SU-DHL-6 (cell line): ENCODE results near the gene SRF.

Experiments used
- H2AFZ ChIP-seq: fragments of 200-600 bp; sonication (generic); 2 replicates; pipeline ENCODE4 v1.6.1; 2014; ENCODE audit warnings: low read depth, mild to moderate bottlenecking, moderate library complexity, mixed read lengths, antibody characterized with exemption, low read length; ENCODE audit not compliant: severe bottlenecking
- H3F3A ChIP-seq: fragments of 200-600 bp; shearing (Covaris generic); 2 replicates; pipeline ENCODE4 v1.6.0; 2016; ENCODE audit warnings: antibody characterized with exemption, mild to moderate bottlenecking; ENCODE audit not compliant: insufficient read depth
- H3K27ac ChIP-seq: fragments of 200-600 bp; sonication (generic); 2 replicates; pipeline ENCODE4 v1.5.1; 2016; ENCODE audit warnings: low read depth, mild to moderate bottlenecking, low read length, moderate library complexity, mixed read lengths
- H3K27me3 ChIP-seq: fragments of 200-600 bp; sonication (generic), shearing (Covaris generic); 2 replicates; pipeline ENCODE4 v1.6.0; 2014; ENCODE audit warnings: mild to moderate bottlenecking, low read length
- H3K36me3 ChIP-seq: fragments of 200-600 bp; sonication (generic); 2 replicates; pipeline ENCODE4 v1.6.1; 2014; ENCODE audit warnings: mild to moderate bottlenecking, low read length, mixed read lengths
- H3K4me2 ChIP-seq: fragments of 300-600, 200-600 bp; shearing (Covaris generic), sonication (generic); 2 replicates; pipeline ENCODE4 v1.6.0; 2014; ENCODE audit warnings: low read length, low read depth, mild to moderate bottlenecking; ENCODE audit not compliant: poor library complexity, severe bottlenecking
- H3K4me3 ChIP-seq: fragments of 200-600 bp; sonication (generic); 2 replicates; pipeline ENCODE4 v1.5.1; 2014; ENCODE audit warnings: antibody characterized with exemption, low read length, mild to moderate bottlenecking, mixed read lengths; ENCODE audit not compliant: insufficient read depth, poor library complexity, severe bottlenecking
- H3K79me2 ChIP-seq: fragments of 200-600 bp; sonication (generic); 2 replicates; pipeline ENCODE4 v1.6.1; 2014; ENCODE audit warnings: mild to moderate bottlenecking, low read length, moderate library complexity; ENCODE audit not compliant: insufficient read depth
- H3K9ac ChIP-seq: fragments of 200-600 bp; sonication (generic); 2 replicates; pipeline ENCODE4 v1.7.0; 2014; ENCODE audit warnings: mild to moderate bottlenecking, low read length
- H3K9me2 ChIP-seq: fragments of 200-600 bp; sonication (generic); replicated peaks from 2 replicates; pipeline ENCODE4 v1.6.1; 2014; ENCODE audit warnings: low read length; ENCODE audit not compliant: insufficient read depth
- H3K9me3 ChIP-seq: fragments of 200-600 bp; sonication (generic); 2 replicates; pipeline ENCODE4 v1.6.1; 2014; ENCODE audit warnings: low read length, mixed read lengths; ENCODE audit not compliant: insufficient read depth
- H4K20me1 ChIP-seq: fragments of 200-600 bp; sonication (generic); 2 replicates; pipeline ENCODE4 v1.6.1; 2014; ENCODE audit warnings: low read depth, mild to moderate bottlenecking, antibody characterized with exemption, low read length, moderate library complexity, mixed read lengths
- CTCF ChIP-seq: fragments of 200-600 bp; sonication (generic); IDR thresholded peaks from one replicate; pipeline ENCODE4 v1.5.1; 2017; ENCODE audit warnings: antibody characterized with exemption, mild to moderate bottlenecking, low read length, moderate library complexity; ENCODE audit not compliant: insufficient read depth, poor library complexity, severe bottlenecking
- EZH2phosphoT487 ChIP-seq: fragments of 200-600 bp; sonication (generic), shearing (Covaris generic); conservative IDR thresholded peaks from 2 replicates; pipeline ENCODE4 v1.6.1; 2018; ENCODE audit warnings: mild to moderate bottlenecking, antibody characterized with exemption, low read length, moderate library complexity, mixed read lengths

Gene SRF

GRCh38 chr6:43124481-43124880 lies 46.6 kb upstream of the SRF start:
- no peaks in the 10 kb centered on the region for H3K27me3 ChIP-seq
- no peaks in the 10 kb centered on the region for H3K36me3 ChIP-seq
- no peaks in the 10 kb centered on the region for H3K9me2 ChIP-seq
- no peak overlapping the region for H3K4me3 ChIP-seq
- no peak overlapping the region for H3K9ac ChIP-seq
- H3K79me2 ChIP-seq = no peaks in the 10 kb centered on the region
- H3K4me2 ChIP-seq = no peak overlapping the region
- H3K27ac ChIP-seq = no peak overlapping the region
- H2AFZ ChIP-seq = no peak overlapping the region
- H4K20me1 ChIP-seq = no peaks in the 10 kb centered on the region
- H3F3A ChIP-seq = no peaks in the 10 kb centered on the region
- TF ChIP-seq CTCF (no peak), EZH2phosphoT487 (no peak)
- no peaks in the 10 kb centered on the region for H3K9me3 ChIP-seq

- H3F3A ChIP-seq = no peaks in the 10 kb centered on the region
- no peaks in the 10 kb centered on the region for H3K9me2 ChIP-seq
- no peaks in the 10 kb centered on the region for H3K79me2 ChIP-seq
- no peak for TF ChIP-seq CTCF
- TF ChIP-seq EZH2phosphoT487 = no peak
- no peaks in the 10 kb centered on the region for H3K36me3 ChIP-seq
- H3K9me3 ChIP-seq = no peaks in the 10 kb centered on the region
- H3K9ac ChIP-seq = no peak overlapping the region
- no peak overlapping the region for H3K27ac ChIP-seq
- no peak overlapping the region for H3K4me2 ChIP-seq
- no peaks in the 10 kb centered on the region for H3K27me3 ChIP-seq
- H3K4me3 ChIP-seq = no peak overlapping the region
- H4K20me1 ChIP-seq = no peaks in the 10 kb centered on the region
- H2AFZ ChIP-seq = no peak overlapping the region
These were observed 46.0 kb upstream of the SRF start for GRCh38 chr6:43125119-43125518.

GRCh38 chr6:43125555-43125954 lies 45.5 kb upstream of the SRF start:
- Histone ChIP-seq H3K9me3 (no peaks in the 10 kb centered on the region), H2AFZ (no peak overlapping the region), H3K36me3 (no peaks in the 10 kb centered on the region), H4K20me1 (no peaks in the 10 kb centered on the region), H3K27ac (no peak overlapping the region), H3F3A (no peaks in the 10 kb centered on the region), H3K27me3 (no peaks in the 10 kb centered on the region), H3K4me3 (no peak overlapping the region), H3K4me2 (no peak overlapping the region), H3K9ac (no peak overlapping the region), H3K79me2 (no peaks in the 10 kb centered on the region), H3K9me2 (no peaks in the 10 kb centered on the region)
- TF ChIP-seq CTCF = no peak
- no peak for TF ChIP-seq EZH2phosphoT487

GRCh38 chr6:43127180-43127579 lies 43.9 kb upstream of the SRF start:
- H3K27me3 ChIP-seq = no peaks in the 10 kb centered on the region
- H3K27ac ChIP-seq = no peak overlapping the region
- no peaks in the 10 kb centered on the region for H4K20me1 ChIP-seq
- no peaks in the 10 kb centered on the region for H3K36me3 ChIP-seq
- TF ChIP-seq CTCF (no peak), EZH2phosphoT487 (no peak)
- no peaks in the 10 kb centered on the region for H3F3A ChIP-seq
- H3K4me3 ChIP-seq = no peak overlapping the region
- no peaks in the 10 kb centered on the region for H3K9me2 ChIP-seq
- no peak overlapping the region for H3K4me2 ChIP-seq
- no peak overlapping the region for H2AFZ ChIP-seq
- no peaks in the 10 kb centered on the region for H3K9me3 ChIP-seq
- no peaks in the 10 kb centered on the region for H3K79me2 ChIP-seq
- no peak overlapping the region for H3K9ac ChIP-seq
